ENCODE measurements around the gene OTOS. TPM values are rescaled to one million over a fixed set of nuclear protein-coding genes. Genes with fewer than 3 reads are reported as not detected.

Gene OTOS
- total RNA-seq, 1 experiment from 2014 or later = not detected

DNA sequence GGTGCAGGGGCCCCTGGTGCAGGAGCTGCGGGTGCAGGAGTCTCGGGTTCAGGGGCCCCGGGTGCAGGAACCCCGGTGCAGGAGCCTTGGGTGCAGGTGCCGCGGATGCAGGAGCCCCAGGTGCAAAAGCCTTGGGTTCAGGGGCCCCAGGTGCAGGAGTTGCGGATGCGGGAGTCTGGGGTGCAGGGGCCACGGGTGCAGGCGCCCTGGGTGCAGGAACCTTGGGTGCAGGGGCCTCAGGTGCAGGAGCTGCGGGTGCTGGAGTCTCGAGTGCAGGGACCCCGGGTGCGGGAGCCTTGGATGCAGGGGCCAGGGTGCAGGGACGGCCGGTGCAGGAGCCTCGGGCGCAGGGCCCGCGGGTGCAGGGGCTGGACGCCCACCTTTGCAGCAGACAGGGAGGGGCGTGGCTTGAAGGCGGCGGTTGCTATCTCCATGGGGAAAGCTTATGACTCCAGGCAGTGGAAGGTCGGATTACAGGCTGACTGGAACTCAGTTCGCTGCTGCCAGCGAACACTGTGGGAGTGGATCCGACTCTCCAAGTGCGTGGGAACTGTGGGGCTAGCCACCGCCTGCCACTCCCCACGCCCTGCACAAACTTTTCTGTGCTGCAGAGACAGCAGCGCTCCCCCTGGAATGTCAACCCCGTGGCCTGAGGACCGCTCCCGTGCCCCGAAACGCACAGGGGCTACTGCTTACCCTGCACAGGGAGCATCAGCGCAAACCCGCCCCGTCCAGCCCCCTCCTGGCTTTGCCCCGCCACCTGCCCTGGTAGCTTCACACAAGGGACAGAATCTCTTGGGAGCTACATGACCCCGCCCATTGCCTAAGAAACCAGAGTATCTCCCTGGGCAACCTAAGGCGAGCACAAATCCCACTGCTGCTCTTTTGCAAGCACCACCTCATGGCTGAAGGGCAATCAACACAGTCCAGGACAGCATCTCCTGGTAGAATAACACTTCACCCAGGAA, 44.6 kb downstream of the OTOS start:
- in situ Hi-C loops (cut with HindIII; ENCODE audit: low sequenced_read_pairs) = no loop called here
- no peak for DNase-seq (ENCODE audit: low spot score)

DNA sequence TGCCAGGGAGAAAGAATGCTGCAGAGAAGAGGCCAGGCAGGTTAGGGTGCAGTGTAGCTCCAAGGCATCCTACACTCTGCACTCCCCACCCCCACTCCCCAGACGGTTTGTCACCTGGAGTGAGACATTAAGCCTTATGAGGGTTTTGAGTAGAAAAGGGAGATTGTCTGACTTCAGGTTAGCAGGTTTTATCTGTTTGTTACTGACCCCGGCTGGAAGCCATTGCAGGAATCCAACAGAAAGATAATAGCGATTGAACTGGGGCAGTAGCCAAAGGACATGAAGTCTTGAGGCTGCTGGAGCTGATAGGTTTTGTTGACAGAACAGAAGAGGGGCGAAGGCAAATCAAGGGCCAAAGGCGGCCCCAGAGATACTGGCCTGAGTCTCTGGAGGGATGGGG, 51.2 kb downstream of the OTOS start:
- in situ Hi-C loops (cut with HindIII; ENCODE audit: low sequenced_read_pairs) = no loop called here

More for the DNA sequence above, 51.2 kb downstream of the OTOS start:
- no peak for DNase-seq (ENCODE audit: low spot score)

Other genes with a start within 250 kb of the OTOS start
- gene NDUFA10, start 115.3 kb downstream of the OTOS start, total RNA-seq (2014; rRNA removed; shearing (Covaris generic)) = 274 and 297 TPM in 2 replicates
- not detected in 2 replicates for gene OR6B2, start 110.2 kb downstream of the OTOS start, total RNA-seq (2014; rRNA removed; shearing (Covaris generic))
- gene OR6B3, start 87.1 kb downstream of the OTOS start, total RNA-seq (2014; rRNA removed; shearing (Covaris generic)) = not detected in 2 replicates
- 221 and 260 TPM in 2 replicates for gene COPS9, start 4.4 kb downstream of the OTOS start, total RNA-seq (2014; rRNA removed; shearing (Covaris generic))